Prostate gland (tissue), 2 donors: ENCODE results near the gene KAZN.

Source experiments
- POLR2A ChIP-seq: fragments of 450-650 bp; IDR thresholded peaks from one replicate; pipeline ENCODE4 v1.6.1; 2016; ENCODE audit warnings: antibody characterized with exemption, mild to moderate bottlenecking
- TF ChIP-seq, protein P1 (sequence below), 4 experiments: fragments of 200-600 bp in 2 of 4; fragments of 450-650 bp in 2 of 4; sonication (generic) in 2 of 4; IDR thresholded peaks; 1 replicate in 3 of 4; 2 replicates in 1 of 4; pipeline ENCODE4 v1.5.1; 2016 to 2019; ENCODE audit warnings: antibody characterized with exemption in 4 of 4, mild to moderate bottlenecking in 2 of 4, moderate library complexity in 2 of 4

DNA sequence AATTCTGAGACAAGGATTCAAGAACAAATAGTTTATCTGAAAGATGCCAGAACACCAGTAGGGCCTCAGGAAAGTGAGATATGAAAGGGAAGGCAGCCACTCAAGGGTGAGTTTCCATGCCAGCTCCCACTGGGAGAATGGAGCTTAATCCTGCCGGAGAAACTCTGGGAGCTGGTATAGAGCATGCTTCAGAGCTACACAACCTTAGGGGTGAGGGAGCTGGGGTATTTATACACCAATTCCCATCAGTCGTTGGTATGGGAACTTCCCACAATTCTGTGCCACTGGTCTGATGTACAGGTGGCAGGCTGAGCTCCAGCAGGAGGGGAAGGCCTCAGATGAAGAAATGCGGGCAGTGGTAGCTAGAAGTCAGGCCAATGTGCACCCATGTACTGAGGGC is 86.6 kb downstream of the KAZN start:
- TF ChIP-seq, protein P1, sequence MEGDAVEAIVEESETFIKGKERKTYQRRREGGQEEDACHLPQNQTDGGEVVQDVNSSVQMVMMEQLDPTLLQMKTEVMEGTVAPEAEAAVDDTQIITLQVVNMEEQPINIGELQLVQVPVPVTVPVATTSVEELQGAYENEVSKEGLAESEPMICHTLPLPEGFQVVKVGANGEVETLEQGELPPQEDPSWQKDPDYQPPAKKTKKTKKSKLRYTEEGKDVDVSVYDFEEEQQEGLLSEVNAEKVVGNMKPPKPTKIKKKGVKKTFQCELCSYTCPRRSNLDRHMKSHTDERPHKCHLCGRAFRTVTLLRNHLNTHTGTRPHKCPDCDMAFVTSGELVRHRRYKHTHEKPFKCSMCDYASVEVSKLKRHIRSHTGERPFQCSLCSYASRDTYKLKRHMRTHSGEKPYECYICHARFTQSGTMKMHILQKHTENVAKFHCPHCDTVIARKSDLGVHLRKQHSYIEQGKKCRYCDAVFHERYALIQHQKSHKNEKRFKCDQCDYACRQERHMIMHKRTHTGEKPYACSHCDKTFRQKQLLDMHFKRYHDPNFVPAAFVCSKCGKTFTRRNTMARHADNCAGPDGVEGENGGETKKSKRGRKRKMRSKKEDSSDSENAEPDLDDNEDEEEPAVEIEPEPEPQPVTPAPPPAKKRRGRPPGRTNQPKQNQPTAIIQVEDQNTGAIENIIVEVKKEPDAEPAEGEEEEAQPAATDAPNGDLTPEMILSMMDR (IDR thresholded peaks at IDR 0.05) = no peak
- TF ChIP-seq POLR2A = no peak
